HCEC 1CT (cell line): Measurements from ENCODE around the gene NOX1.

Experiments
- DNase-seq: peaks from one replicate; pipeline ENCODE4 v3.0.0-alpha.2; 2017

NOX1 gene

GRCh38 chrX:100874325-100874724, at the start of gene NOX1:
TSS of gene NOX1 (minus strand) at chrX:100874359. CDS start at chrX:100874139, 220 bp downstream.
- no peak for DNase-seq

GRCh38 chrX:100915562-100915961, 41.4 kb upstream of the NOX1 start:
- no peak for DNase-seq

- DNase-seq, result no peak
Measured at GRCh38 chrX:100913111-100913510, 39.0 kb upstream of the NOX1 start.

GRCh38 chrX:100911731-100912130, 37.6 kb upstream of the NOX1 start:
- peak; percentile 4 for DNase-seq

GRCh38 chrX:100905620-100906019, 31.5 kb upstream of the NOX1 start:
- no peak for DNase-seq

- no peak for DNase-seq
Measured at GRCh38 chrX:100904433-100904832, 30.3 kb upstream of the NOX1 start.

- peak; percentile 32 for DNase-seq
Measured at GRCh38 chrX:100895365-100896075, 21.4 kb upstream of the NOX1 start.

GRCh38 chrX:100883654-100884053, 9.5 kb upstream of the NOX1 start:
- no peak for DNase-seq

- no peak for DNase-seq
Measured at GRCh38 chrX:100880368-100880767, 6.2 kb upstream of the NOX1 start.

- no peak for DNase-seq
Measured at GRCh38 chrX:100871594-100872560, 2.3 kb downstream of the NOX1 start.

GRCh38 chrX:100870527-100870926, 3.6 kb downstream of the NOX1 start:
- DNase-seq, result no peak

GRCh38 chrX:100868273-100868672, 5.9 kb downstream of the NOX1 start:
- DNase-seq, result no peak

- peak; percentile 49 for DNase-seq
Measured at GRCh38 chrX:100864657-100865391, 9.3 kb downstream of the NOX1 start.

GRCh38 chrX:100863326-100863864, 10.8 kb downstream of the NOX1 start:
- no peak for DNase-seq

- no peak for DNase-seq
Measured at GRCh38 chrX:100852810-100853209, 21.3 kb downstream of the NOX1 start.

- DNase-seq, result no peak
Measured at GRCh38 chrX:100850317-100850716, 23.8 kb downstream of the NOX1 start.

GRCh38 chrX:100831219-100831946, 42.8 kb downstream of the NOX1 start:
- DNase-seq, result no peak

- no peak for DNase-seq
Measured at GRCh38 chrX:100830547-100830946, 43.6 kb downstream of the NOX1 start.

GRCh38 chrX:100830143-100830542, 44.0 kb downstream of the NOX1 start:
- DNase-seq, result no peak

GRCh38 chrX:100829730-100830129, 44.4 kb downstream of the NOX1 start:
- DNase-seq, result peak; percentile 12

- peak; percentile 75 for DNase-seq
Measured at GRCh38 chrX:100819837-100820666, 54.1 kb downstream of the NOX1 start, which contains the start of gene CSTF2. TSS of gene CSTF2 (plus strand) at chrX:100820391. CDS start at chrX:100820417, 26 bp downstream.
